Glutamatergic neuron (in vitro differentiated cells): ENCODE measurements around the gene TCHP. TPM values are rescaled to one million over a fixed set of nuclear protein-coding genes. Genes with fewer than 3 reads are reported as not detected.
"Not testable (repeated sequence)": the region's sequence is repeated elsewhere in the genome, so short reads cannot be mapped to it uniquely, and the experiment has no call there.

ENCODE experiments used
- DNase-seq: peaks from one replicate; pipeline ENCODE4 v3.0.0; 2022
- H3K27ac Mint-ChIP-seq: one replicate; pipeline ENCODE4 v1.8.0; 2020; ENCODE audit warnings: mild to moderate bottlenecking, mixed read lengths, inconsistent platforms; ENCODE audit not compliant: unreplicated experiment
- H3K27me3 Mint-ChIP-seq: one replicate; pipeline ENCODE4 v1.8.0; 2020; ENCODE audit warnings: mild to moderate bottlenecking, moderate library complexity, mixed read lengths, inconsistent platforms; ENCODE audit not compliant: unreplicated experiment
- H3K36me3 Mint-ChIP-seq: one replicate; pipeline ENCODE4 v1.8.0; 2020; ENCODE audit warnings: mild to moderate bottlenecking, mixed read lengths, inconsistent platforms; ENCODE audit not compliant: unreplicated experiment
- H3K4me1 Mint-ChIP-seq: one replicate; pipeline ENCODE4 v1.8.0; 2020; ENCODE audit warnings: mild to moderate bottlenecking, low read depth, mixed read lengths, inconsistent platforms; ENCODE audit not compliant: unreplicated experiment
- H3K4me3 Mint-ChIP-seq: one replicate; pipeline ENCODE4 v1.8.0; 2020; ENCODE audit warnings: mild to moderate bottlenecking, mixed read lengths, inconsistent platforms; ENCODE audit not compliant: unreplicated experiment
- H3K9me3 Mint-ChIP-seq: one replicate; pipeline ENCODE4 v1.8.0; 2020; ENCODE audit warnings: mild to moderate bottlenecking, moderate library complexity, mixed read lengths, inconsistent platforms; ENCODE audit not compliant: unreplicated experiment
- CTCF ChIP-seq: fragments of 200-600 bp; sonication (generic); IDR thresholded peaks from one replicate; pipeline ENCODE4 v1.5.0; 2021; ENCODE audit not compliant: partially characterized antibody, unreplicated experiment
- total RNA-seq: library from RNA; stranded (reverse); fragmentation: NEBNext Ultra II Directional; extraction: Animal tissue kit (Norgen Biotek cat#: 25700); gene quantifications from one replicate; pipeline ENCODE4 v1.2.1, GENCODE V29; 2021; ENCODE audit not compliant: unreplicated experiment

The TCHP gene
- total RNA-seq, 1 donor from 2014 or later: 31.7 TPM

- Mint-ChIP-seq H3K4me1 (peaks cover 8% of the 10 kb centered on the region), H3K9me3 (peaks cover 2% of the 10 kb centered on the region), H3K27ac (peak overlapping the region; percentile 52), H3K27me3 (peaks cover 7% of the 10 kb centered on the region), H3K4me3 (no peak overlapping the region), H3K36me3 (no peaks in the 10 kb centered on the region)
- peak; percentile 70 for TF ChIP-seq CTCF
- DNase-seq: peak; percentile 54
Observed at GRCh38 chr12:109927622-109928021, 27.5 kb downstream of the TCHP start.

GRCh38 chr12:109928058-109928656, 28.1 kb downstream of the TCHP start:
- peaks cover 7% of the 10 kb centered on the region for H3K4me1 Mint-ChIP-seq
- peaks cover 7% of the 10 kb centered on the region for H3K27me3 Mint-ChIP-seq
- no peak overlapping the region for H3K27ac Mint-ChIP-seq
- TF ChIP-seq CTCF: no peak
- H3K4me3 Mint-ChIP-seq: no peak overlapping the region
- DNase-seq: no peak
- no peaks in the 10 kb centered on the region for H3K36me3 Mint-ChIP-seq
- H3K9me3 Mint-ChIP-seq: peaks cover 2% of the 10 kb centered on the region

GRCh38 chr12:109929326-109929725, 29.3 kb downstream of the TCHP start:
- not testable (repeated sequence) for DNase-seq, H3K36me3 Mint-ChIP-seq, H3K27ac Mint-ChIP-seq, H3K4me3 Mint-ChIP-seq, H3K4me1 Mint-ChIP-seq, H3K27me3 Mint-ChIP-seq, H3K9me3 Mint-ChIP-seq

- no peaks in the 10 kb centered on the region for H3K4me1 Mint-ChIP-seq
- no peak overlapping the region for H3K27ac Mint-ChIP-seq
- no peaks in the 10 kb centered on the region for H3K36me3 Mint-ChIP-seq
- H3K4me3 Mint-ChIP-seq: no peak overlapping the region
- TF ChIP-seq CTCF: no peak
- no peaks in the 10 kb centered on the region for H3K9me3 Mint-ChIP-seq
- H3K27me3 Mint-ChIP-seq: peaks cover 3% of the 10 kb centered on the region
- DNase-seq: no peak
Observed at GRCh38 chr12:109930028-109930800, 30.1 kb downstream of the TCHP start.

- DNase-seq: no peak
- no peak overlapping the region for H3K4me3 Mint-ChIP-seq
- H3K27ac Mint-ChIP-seq: no peak overlapping the region
- no peak for TF ChIP-seq CTCF
- no peaks in the 10 kb centered on the region for H3K36me3 Mint-ChIP-seq
- H3K27me3 Mint-ChIP-seq: peaks cover 3% of the 10 kb centered on the region
- H3K4me1 Mint-ChIP-seq: no peaks in the 10 kb centered on the region
- no peaks in the 10 kb centered on the region for H3K9me3 Mint-ChIP-seq
Observed at GRCh38 chr12:109931143-109931542, 31.1 kb downstream of the TCHP start.
